D721Med (cell line): ENCODE measurements around the gene UBE2D1.

Experiments used
- DNase-seq: peaks from one replicate; pipeline ENCODE4 v3.0.0; 2011; ENCODE audit warnings: low spot score; ENCODE audit not compliant: insufficient read length
- FAIRE-seq: peaks from 2 replicates; lab custom pipeline; 2011; peaks lifted over from hg19 to GRCh38; lab: Jason Lieb, UNC
- CTCF ChIP-seq: IDR thresholded peaks from 2 replicates; pipeline ENCODE4 v1.5.1; 2012; ENCODE audit warnings: mild to moderate bottlenecking, control low read depth; ENCODE audit not compliant: insufficient read depth; ENCODE audit errors: missing control alignments

Gene UBE2D1

GRCh38 chr10:58360412-58361004, 25.7 kb downstream of the UBE2D1 start:
- DNase-seq (no peak), FAIRE-seq (no peak)
- no peak for TF ChIP-seq CTCF

- FAIRE-seq: no peak
- TF ChIP-seq CTCF: no peak
- DNase-seq: no peak
Observed at GRCh38 chr10:58361353-58361752, 26.5 kb downstream of the UBE2D1 start.

GRCh38 chr10:58362027-58362789, 27.4 kb downstream of the UBE2D1 start:
- TF ChIP-seq CTCF: no peak
- no peak for FAIRE-seq
- no peak for DNase-seq

- no peak for TF ChIP-seq CTCF
- DNase-seq: no peak
- FAIRE-seq: no peak
Observed at GRCh38 chr10:58367069-58367468, 32.3 kb downstream of the UBE2D1 start.

- FAIRE-seq: no peak
- TF ChIP-seq CTCF: no peak
- DNase-seq: no peak
Observed at GRCh38 chr10:58371473-58371872, 36.7 kb downstream of the UBE2D1 start.

GRCh38 chr10:58372607-58373441, 38.0 kb downstream of the UBE2D1 start:
- no peak for FAIRE-seq
- no peak for TF ChIP-seq CTCF
- no peak for DNase-seq

- no peak for TF ChIP-seq CTCF
- no peak for DNase-seq
- FAIRE-seq: no peak
Observed at GRCh38 chr10:58373442-58373827, 38.6 kb downstream of the UBE2D1 start.
